ENCODE data around the gene PER3.

PER3 gene

DNA sequence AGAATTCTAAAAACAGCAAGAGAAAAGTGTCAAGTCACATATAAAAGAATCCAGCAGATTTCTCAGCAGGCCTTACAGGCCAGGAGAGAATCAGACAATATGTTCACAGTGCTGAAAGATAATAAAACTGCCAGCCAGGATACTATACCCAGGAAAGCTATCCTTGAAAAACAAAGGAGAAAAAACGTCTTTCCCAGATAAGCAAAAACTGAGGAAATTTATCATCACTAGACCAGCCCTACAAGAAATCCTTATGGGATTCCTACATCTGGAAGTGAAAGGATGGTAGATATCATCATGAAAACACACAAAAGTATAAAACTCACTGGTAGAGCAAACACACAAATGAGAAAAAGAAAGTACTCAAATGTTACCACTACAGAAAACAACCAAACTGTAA is 93.9 kb downstream of the PER3 start:
- no peak for DNase-seq

DNA sequence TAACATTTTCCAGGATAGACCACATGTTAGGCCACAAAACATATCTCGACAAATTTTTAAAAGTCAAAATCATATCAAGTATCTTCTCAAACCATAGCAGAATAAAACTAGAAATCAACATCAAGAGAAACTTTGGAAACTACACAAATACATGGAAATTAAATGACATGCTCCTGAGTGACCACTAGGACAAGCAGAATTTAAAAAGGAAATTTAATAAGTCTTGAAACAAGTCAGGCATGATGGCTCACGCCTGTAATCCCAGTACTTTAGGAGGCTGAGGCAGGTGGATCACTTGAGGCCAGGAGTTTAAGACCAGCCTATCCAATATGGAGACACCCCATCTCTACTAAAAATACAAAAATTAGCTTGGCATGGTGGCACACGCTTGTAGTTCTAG is 95.1 kb downstream of the PER3 start:
- no peak for DNase-seq

GRCh38 chr1:7884757-7885156 is 100.7 kb downstream of the PER3 start:
- DNase-seq, result no peak

DNA sequence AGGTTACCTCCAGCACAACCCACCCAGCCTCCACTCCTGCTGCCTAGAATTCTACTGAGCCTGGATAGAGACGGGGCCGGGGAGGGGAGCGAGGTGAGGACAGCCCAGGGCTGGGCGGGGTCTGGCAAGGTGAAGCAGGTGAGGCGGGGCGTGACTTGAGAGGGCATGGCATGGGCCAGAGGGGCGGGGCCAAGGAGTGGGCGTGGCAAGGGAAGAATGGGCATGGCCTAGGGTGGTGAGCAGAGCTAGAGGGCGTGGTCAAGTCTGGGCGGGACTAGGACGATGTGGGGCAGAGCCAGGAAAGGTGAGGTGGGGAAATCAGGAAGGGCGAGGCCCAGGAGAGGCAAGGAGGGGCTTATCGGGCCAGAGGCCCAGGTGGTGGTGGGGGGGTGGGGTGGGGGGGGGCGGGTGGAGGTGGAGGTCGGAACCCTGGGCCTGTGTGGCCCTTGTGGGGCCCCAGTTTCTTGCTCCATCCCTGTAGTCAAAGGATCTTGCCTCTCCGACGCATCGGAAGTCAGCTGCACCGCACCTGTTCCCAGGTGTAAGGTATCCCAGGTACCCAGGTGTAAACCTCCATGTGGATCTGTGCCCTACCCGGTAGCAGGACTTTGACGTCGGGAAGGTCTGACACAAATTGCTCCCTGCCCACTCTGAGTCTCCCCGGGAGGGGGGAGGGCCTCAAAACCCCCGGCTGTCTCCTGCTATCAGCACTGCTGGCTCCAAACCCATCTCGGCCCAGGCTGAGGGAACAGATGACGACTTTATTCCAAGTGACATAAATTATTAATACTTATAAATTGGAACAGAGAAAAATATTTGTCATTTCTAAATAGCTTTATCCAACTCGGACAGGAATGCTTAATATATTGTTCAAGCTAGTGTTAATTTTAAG is 101.7 kb downstream of the PER3 start:
- DNase-seq, result no peak

DNA sequence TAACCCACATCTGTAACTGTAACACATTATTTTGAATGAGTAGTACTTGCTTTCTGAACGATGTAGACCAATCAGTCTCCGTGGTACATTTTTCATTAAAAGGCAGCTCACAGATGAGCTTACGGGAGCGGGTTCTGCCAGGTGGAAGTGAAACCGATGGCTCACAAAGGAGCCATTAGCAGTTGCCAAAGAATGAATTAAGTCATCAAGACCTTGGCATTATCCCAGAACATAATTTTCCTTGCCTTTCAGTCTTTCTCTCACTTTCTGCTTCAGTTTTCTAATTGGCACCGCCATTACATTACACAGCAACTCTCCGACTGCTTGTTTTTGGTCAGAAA is 102.3 kb downstream of the PER3 start:
- no peak for DNase-seq

- DNase-seq, result no peak
These were observed 104.4 kb downstream of the PER3 start for GRCh38 chr1:7888248-7889081.

DNA sequence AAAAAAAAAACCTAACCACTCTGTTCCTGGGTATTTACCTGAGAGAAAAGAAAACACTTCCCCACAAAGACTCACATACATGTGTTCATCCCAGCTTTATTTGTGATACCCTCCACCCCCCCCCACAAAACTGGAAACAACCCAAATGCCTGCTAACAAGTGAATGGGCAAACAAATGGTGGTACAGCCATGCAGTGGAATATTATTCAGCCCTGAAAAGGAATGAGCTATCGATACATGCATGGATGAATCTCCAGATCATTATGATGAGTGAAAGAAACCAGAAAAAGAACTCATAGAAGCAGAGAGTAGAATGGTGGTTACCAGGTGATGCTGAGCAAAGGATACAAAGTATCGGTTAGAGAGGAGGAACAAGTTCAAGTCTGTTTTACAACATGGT is 106.8 kb downstream of the PER3 start:
- DNase-seq, result no peak

DNA sequence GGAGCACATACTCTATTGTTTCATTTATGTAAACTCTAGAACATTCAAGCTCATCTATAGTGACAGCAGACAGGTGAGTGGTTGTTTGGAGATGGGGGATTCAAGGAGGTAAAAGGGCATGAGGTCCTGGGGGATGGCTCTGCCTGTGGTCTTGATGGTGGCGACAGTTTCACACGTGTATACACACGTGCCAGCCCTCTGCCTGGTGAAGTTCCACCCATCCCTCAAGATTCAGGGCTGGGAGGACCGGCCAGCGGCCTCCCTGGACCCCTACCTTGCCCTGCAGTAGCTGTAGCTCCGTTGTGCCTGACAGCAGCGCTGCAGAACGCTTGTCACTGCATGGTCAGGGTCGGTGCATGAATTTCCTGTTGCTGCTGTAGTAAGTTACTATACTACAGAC is 107.7 kb downstream of the PER3 start:
- DNase-seq, result no peak

DNA sequence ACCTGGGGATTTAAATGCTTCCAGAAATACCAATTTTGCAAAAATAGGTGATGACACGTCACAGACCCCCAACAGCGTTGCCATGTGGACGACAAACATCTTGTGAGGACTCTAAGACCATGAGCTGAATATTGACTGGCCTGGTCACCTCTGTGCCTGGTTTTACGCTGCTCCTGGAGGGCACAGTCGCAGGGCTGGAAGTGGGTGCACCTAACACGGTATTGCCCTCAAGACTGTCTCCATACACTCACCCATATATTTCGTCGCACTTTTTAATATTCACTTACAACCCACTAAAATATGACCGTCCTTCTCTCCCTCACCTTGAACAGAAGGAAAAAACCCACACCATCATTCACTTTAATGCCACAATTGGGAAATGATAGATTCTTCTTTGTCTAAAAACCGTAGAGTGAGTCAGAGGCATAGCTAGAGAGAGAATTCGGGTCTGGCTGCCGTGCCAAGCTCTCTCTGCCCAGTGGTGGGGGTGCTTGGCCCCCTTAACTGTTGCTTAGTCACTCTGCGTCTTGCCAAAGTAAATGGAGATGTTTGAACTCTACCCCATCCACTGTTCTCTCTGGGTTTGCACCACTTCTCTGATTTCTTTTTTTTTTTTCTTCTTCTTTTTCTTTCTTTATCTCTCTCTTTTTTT is 109.6 kb downstream of the PER3 start:
- no peak for DNase-seq
